GM19468 (cell line): Measurements from ENCODE around the gene KLHL29.

ENCODE experiments used
- ATAC-seq: cut with Tn5 transposase; IDR thresholded peaks from one replicate; pipeline ENCODE4 v1.9.1; 2021; ENCODE audit warnings: mild to moderate bottlenecking, moderate library complexity, moderate number of reproducible peaks; ENCODE audit not compliant: unreplicated experiment; ENCODE audit errors: extremely low read depth

Gene KLHL29

DNA sequence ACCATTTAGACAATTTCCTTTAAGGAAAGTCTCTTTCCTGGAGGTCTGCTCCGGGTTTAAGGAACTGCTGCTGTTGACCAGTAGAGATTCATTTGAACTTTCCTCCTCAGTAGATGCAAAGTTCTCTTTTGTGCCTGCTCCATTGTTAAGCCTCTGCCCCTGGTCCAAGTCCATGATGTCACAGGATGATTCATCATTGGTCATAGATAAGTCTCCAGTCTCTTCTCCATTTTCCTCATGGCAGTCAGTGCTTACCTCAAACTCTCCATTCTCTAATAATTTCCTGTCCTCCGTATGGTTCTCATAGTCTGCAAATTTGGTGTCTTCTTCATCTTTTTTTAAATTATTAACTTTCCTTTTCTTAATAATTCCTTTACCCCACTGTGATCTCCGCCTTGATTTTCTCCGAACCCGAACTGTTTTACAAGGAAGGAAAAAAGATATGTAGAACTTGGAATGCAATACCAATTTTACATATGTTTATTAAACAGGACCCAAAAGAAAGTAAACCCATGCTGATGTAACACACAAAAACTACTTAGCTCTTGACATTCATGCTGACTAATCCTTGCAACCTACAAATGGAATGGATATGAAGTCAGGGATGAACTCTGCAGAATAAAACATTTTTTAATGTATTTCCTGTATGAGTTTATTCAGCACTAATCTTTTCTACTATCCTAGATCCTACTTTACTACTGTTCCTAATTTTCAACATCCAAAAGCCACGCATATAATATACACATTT lies 372.9 kb downstream of the KLHL29 start:
- no peak for ATAC-seq
